ENCODE results near the gene SLC30A4.

Gene SLC30A4

DNA sequence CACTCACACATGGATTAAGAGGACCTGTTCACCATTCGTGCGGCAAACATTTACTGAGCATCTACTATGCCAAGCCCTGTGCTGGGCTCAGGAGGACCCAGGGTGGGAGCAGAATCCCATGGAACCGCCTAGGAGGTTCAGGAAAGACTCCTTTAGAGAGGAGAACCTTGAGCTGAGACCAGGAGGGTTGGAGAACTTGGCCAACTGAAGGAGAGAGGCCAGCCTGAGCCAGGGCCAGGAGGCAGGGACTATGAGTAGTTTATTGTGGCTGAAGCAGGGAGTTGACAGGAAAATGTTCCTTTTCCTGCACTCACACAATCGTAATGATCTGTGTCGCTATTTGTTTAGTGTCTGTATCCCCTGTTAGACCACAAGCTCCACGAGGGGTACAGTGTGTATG lies 71.3 kb downstream of the SLC30A4 start:
- CTCF ChIA-PET = interaction anchor here (0.7 kb wide), 1 partner anchor 158 kb away, joined by 3 read pairs; no protein-coding TSS in a partner anchor
- H3K4me3 ChIP-seq (ENCODE audit: low read depth, low read length) = no peak overlapping the region
- POLR2A ChIA-PET = no interaction called here
- TF ChIP-seq, protein P1, sequence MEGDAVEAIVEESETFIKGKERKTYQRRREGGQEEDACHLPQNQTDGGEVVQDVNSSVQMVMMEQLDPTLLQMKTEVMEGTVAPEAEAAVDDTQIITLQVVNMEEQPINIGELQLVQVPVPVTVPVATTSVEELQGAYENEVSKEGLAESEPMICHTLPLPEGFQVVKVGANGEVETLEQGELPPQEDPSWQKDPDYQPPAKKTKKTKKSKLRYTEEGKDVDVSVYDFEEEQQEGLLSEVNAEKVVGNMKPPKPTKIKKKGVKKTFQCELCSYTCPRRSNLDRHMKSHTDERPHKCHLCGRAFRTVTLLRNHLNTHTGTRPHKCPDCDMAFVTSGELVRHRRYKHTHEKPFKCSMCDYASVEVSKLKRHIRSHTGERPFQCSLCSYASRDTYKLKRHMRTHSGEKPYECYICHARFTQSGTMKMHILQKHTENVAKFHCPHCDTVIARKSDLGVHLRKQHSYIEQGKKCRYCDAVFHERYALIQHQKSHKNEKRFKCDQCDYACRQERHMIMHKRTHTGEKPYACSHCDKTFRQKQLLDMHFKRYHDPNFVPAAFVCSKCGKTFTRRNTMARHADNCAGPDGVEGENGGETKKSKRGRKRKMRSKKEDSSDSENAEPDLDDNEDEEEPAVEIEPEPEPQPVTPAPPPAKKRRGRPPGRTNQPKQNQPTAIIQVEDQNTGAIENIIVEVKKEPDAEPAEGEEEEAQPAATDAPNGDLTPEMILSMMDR (IDR thresholded peaks at IDR 0.05; ENCODE audit: insufficient read depth, low read length, missing control alignments) = no peak
- DNase-seq (ENCODE audit: low read depth, low spot score) = no peak

DNA sequence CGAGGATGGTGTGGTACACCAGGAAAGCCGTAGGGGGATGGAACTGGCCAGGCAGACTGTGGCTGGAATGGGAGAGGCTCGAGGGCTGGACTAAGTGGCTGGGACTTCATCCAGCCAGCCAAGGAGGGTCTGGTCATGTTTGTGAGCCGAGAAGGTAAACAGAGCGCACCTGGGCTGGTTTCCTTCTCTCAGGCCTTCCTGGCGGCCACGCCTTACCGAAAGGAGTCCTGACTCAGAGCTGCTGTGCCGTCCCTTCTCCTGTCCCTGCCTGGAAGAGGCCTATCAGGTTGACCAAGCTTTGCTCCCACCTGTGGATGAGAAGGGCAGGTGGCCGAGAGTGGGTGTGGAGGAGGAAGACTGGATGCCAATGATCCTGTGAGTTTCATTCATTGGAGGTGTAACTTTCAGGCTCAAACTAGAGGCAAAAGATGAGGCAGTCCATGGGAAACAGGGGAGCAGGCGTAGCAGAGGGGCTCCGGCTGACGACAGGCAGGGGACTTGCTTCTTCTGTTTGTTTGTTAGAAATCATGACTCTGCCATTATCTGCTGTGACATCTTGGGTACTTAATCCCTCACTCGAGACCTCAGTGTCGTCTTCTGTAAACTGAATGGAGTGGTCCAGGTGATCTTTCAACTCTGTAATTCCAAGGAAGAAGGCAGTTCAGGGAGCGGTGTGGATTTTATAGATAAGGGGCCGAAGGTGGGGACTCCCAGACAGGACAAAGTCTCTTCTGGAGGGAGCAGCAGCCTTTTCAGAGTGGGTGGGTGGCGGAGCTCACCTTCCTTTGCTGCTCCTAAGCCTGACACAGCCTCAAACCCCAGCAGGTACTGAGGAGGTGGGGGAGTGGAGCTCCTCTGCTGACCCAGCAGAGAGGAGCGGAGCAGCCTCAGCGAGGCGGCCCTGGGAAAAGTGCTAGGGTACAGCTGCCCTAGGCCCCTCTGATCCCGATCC lies 72.4 kb downstream of the SLC30A4 start:
- no peak for DNase-seq (ENCODE audit: low read depth, low spot score)
- ChIA-PET POLR2A (no interaction called here), CTCF (interaction anchor here (0.7 to 1.3 kb wide), 3 partner anchors 9 to 159 kb away, joined by 3 to 4 read pairs (median 3); no protein-coding TSS in a partner anchor)
- no peak overlapping the region for H3K4me3 ChIP-seq (ENCODE audit: low read depth, low read length)
- TF ChIP-seq, protein P1 (IDR thresholded peaks at IDR 0.05; ENCODE audit: insufficient read depth, low read length, missing control alignments) = no peak

DNA sequence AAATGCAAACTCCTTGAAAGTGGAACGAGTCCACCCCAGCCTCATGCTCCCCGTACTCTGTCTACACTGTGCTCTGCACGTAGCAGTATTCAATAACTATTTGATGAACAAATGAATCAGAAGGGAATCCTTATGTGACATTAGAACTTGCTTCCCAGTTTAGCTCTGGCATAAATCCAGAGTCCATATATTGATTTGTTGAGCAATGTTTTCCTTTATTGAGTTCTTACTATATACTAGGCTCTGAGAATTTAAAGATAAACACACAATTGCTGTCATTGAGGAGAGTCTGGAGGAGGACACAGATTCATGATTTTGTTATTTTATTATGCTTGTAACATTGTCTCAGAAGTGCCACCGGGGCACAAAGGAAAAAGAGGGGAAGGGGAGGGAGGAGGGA lies 73.2 kb downstream of the SLC30A4 start:
- DNase-seq (ENCODE audit: low read depth, low spot score) = no peak
- no peak overlapping the region for H3K4me3 ChIP-seq (ENCODE audit: low read depth, low read length)
- TF ChIP-seq, protein P1 (IDR thresholded peaks at IDR 0.05; ENCODE audit: insufficient read depth, low read length, missing control alignments) = no peak
- POLR2A ChIA-PET = no interaction called here
- CTCF ChIA-PET = interaction anchor here (1.2 to 1.3 kb wide), 2 partner anchors 10 to 23 kb away, joined by 3 to 4 read pairs; no protein-coding TSS in a partner anchor

DNA sequence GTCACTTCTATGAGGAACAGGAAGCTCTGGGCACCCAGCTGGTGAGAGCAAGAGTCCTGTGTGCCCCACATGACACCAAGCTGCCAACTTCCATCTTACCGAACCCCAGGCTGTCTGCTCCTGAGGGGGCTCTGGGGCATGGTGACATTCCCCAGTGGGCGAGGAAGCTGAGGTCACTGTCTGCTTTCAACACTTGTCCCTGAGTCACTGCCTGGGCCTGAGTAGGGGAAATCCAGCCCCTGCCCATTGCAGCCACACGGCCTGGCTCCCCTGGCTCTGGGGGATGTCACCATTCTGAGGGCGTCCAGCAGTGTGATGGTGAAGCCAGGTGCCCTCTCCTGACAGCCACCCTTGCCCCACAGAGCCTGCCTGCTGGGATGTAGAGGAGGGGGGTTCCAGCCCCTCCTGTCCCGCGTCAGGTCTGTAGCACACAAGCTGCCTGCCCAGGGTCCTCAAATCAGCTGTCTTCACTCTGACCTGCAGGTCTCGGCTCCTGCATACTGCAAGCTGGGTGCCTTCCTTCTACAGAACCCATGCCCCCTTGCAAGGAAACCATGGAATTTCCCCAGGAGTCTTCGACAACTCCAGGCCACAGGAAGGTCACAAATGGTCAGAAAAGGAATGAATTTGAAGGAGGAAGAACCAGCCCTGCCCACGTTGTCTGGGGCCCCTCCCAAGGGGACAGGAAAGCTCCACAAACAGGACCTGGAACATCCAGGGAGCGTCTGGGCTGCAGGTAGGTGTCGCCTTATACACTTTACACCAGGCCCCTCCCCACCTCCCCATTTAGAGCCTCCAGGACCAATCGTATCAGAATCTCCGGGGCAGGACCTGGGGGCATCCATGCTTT lies 74.3 kb downstream of the SLC30A4 start:
- CTCF ChIA-PET = interaction anchor here (0.8 to 1.4 kb wide), 5 partner anchors 12 to 285 kb away, joined by 3 to 4 read pairs (median 3); no protein-coding TSS in a partner anchor
- POLR2A ChIA-PET = no interaction called here
- no peak for DNase-seq (ENCODE audit: low read depth, low spot score)
- TF ChIP-seq, protein P1 (IDR thresholded peaks at IDR 0.05; ENCODE audit: insufficient read depth, low read length, missing control alignments) = no peak
- H3K4me3 ChIP-seq (ENCODE audit: low read depth, low read length) = no peak overlapping the region

DNA sequence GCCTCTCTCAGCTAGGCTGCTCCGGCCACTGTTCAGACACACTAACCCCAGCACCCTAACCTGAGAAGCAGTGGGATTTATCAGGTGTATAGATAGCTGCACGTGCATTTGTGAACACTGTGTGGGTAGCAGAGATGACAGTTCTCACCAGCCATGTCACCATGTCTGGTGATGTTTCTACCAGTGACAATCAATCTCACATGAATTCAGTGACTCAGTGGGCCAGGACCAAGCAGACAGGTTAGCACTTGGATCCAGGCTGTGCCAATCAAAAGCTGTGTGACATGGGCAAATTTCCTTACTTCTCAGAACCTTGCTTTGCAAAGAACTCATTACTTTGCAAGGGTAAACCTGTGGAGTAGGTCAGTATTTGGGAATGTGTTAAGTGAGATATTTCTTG lies 78.9 kb downstream of the SLC30A4 start:
- ChIA-PET CTCF (interaction anchor here (0.9 to 2.3 kb wide), 2 partner anchors 11 to 20 kb away, joined by 3 to 12 read pairs; no protein-coding TSS in a partner anchor), POLR2A (no interaction called here)
- TF ChIP-seq, protein P1 (IDR thresholded peaks at IDR 0.05; ENCODE audit: insufficient read depth, low read length, missing control alignments) = no peak
- no peak for DNase-seq (ENCODE audit: low read depth, low spot score)
- H3K4me3 ChIP-seq (ENCODE audit: low read depth, low read length) = no peak overlapping the region

All from AG04449 (cell line).